ENCODE measurements around the gene PPT2.

DNA sequence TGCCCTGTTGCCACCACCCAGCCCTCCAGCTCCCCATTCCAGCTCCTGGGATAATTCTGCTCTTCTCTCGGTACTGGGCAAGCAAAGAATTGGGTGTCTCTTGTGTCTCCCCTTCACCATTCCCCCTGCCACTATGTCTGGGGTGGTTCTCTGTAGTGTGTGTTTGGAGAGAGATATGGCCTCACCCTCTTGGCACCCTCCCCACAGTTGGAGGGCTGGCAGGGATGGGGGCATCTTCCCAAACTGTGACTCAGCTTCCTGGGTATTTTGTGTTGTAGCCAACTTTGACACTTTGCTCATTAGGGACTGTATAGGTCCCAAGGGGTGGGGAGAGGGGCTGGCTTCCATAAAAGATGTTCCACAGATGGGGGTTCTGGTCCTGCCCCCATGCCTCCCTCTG, 46.5 kb upstream of the PPT2 start:
- TF ChIP-seq, protein P1, sequence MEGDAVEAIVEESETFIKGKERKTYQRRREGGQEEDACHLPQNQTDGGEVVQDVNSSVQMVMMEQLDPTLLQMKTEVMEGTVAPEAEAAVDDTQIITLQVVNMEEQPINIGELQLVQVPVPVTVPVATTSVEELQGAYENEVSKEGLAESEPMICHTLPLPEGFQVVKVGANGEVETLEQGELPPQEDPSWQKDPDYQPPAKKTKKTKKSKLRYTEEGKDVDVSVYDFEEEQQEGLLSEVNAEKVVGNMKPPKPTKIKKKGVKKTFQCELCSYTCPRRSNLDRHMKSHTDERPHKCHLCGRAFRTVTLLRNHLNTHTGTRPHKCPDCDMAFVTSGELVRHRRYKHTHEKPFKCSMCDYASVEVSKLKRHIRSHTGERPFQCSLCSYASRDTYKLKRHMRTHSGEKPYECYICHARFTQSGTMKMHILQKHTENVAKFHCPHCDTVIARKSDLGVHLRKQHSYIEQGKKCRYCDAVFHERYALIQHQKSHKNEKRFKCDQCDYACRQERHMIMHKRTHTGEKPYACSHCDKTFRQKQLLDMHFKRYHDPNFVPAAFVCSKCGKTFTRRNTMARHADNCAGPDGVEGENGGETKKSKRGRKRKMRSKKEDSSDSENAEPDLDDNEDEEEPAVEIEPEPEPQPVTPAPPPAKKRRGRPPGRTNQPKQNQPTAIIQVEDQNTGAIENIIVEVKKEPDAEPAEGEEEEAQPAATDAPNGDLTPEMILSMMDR (IDR thresholded peaks at IDR 0.05; ENCODE audit: insufficient read depth, low read length) = no peak
- TF ChIP-seq GABPA (IDR thresholded peaks at IDR 0.05; ENCODE audit: low read depth) = no peak
- TF ChIP-seq POLR2AphosphoS5 (IDR thresholded peaks at IDR 0.05; ENCODE audit: low read depth) = no peak
